Endothelial cell of umbilical vein (primary cell): ENCODE results near the gene SEC24C. TPM values are rescaled to one million over a fixed set of nuclear protein-coding genes. Genes with fewer than 3 reads are reported as not detected.

Experiments used
- BruUV-seq: library from RNA; stranded (reverse); fragments of 400-500 nt; replicated peaks from 2 replicates; lab custom pipeline; 2021; lab: Mats Ljungman, UMichigan
- CTCF ChIA-PET: fragments of 300-600, 350-600 bp; sonication (Branson Sonifier 250); formaldehyde crosslinking; loops from one replicate; lab custom pipeline; 2021; ENCODE audit warnings: antibody characterized with exemption, inconsistent platforms; lab: Charles Lee
- POLR2A ChIA-PET: fragments of 300-600, 350-600 bp; sonication (Branson Sonifier 250); formaldehyde crosslinking; loops from one replicate; lab custom pipeline; 2021; ENCODE audit warnings: antibody characterized with exemption, inconsistent platforms; lab: Charles Lee
- DNase-seq: peaks from one replicate; pipeline ENCODE4 v3.0.0-alpha.2; 2011; ENCODE audit warnings: low read depth, low spot score
- FAIRE-seq: peaks from 2 replicates; lab custom pipeline; 2011; peaks lifted over from hg19 to GRCh38; lab: Jason Lieb, UNC
- H2AFZ ChIP-seq: 2 replicates; pipeline ENCODE4 v1.6.0; 2012; ENCODE audit warnings: low read depth, low read length, control low read depth, inconsistent platforms
- H3K27ac ChIP-seq: 2 replicates; pipeline ENCODE4 v1.5.1; 2011; ENCODE audit warnings: low read depth, mild to moderate bottlenecking, control low read depth, low read length, moderate library complexity; ENCODE audit not compliant: insufficient read depth
- H3K27me3 ChIP-seq, 2 experiments: 2 replicates each; pipeline versions ENCODE4 v1.6.0 to v1.6.1; 2011; ENCODE audit warnings: low read length in 2 of 2, mixed read lengths in 1 of 2; ENCODE audit not compliant: control insufficient read depth in 2 of 2, insufficient read depth in 2 of 2
- H3K36me3 ChIP-seq, 2 experiments: 2 replicates in 1 of 2; 3 replicates in 1 of 2; pipeline ENCODE4 v1.5.1; 2011; ENCODE audit warnings: low read length in 2 of 2, mild to moderate bottlenecking in 1 of 2, moderate library complexity in 1 of 2; ENCODE audit not compliant: control insufficient read depth in 2 of 2, insufficient read depth in 2 of 2; ENCODE audit errors: extremely low read depth in 1 of 2
- H3K4me1 ChIP-seq: 3 replicates; pipeline ENCODE4 v1.5.1; 2011; ENCODE audit warnings: mild to moderate bottlenecking, low read length; ENCODE audit not compliant: control insufficient read depth, insufficient read depth; ENCODE audit errors: extremely low read depth
- H3K4me2 ChIP-seq: 2 replicates; pipeline ENCODE4 v1.6.1; 2011; ENCODE audit warnings: low read length, control low read depth, mixed read lengths; ENCODE audit not compliant: insufficient read depth
- H3K4me3 ChIP-seq, 3 experiments: fragments of 200-600 bp in 1 of 3; sonication (generic), shearing (Covaris generic) in 1 of 3; replicated peaks in 1 of 3; 2 replicates each; pipeline ENCODE4 v1.5.1; 2011 to 2016; ENCODE audit warnings: control low read depth in 3 of 3, low read length in 3 of 3, mild to moderate bottlenecking in 2 of 3, inconsistent platforms in 1 of 3, low read depth in 1 of 3, moderate library complexity in 1 of 3; ENCODE audit not compliant: insufficient read depth in 1 of 3
- H3K79me2 ChIP-seq: 2 replicates; pipeline ENCODE4 v1.6.0; 2012; ENCODE audit warnings: low read length, inconsistent platforms; ENCODE audit not compliant: control insufficient read depth, insufficient read depth
- H3K9ac ChIP-seq: replicated peaks from 2 replicates; pipeline ENCODE3; 2011; ENCODE audit warnings: low read length, control low read depth; ENCODE audit not compliant: insufficient read depth; ENCODE audit errors: extremely low read depth
- H3K9me1 ChIP-seq: replicated peaks from 3 replicates; pipeline ENCODE4 v1.6.0; 2011; ENCODE audit warnings: mild to moderate bottlenecking, low read length; ENCODE audit not compliant: control insufficient read depth, insufficient read depth; ENCODE audit errors: extremely low read depth
- H3K9me3 ChIP-seq: replicated peaks from 2 replicates; pipeline ENCODE4 v1.5.1; 2012; ENCODE audit warnings: low read length, inconsistent platforms; ENCODE audit not compliant: control insufficient read depth, insufficient read depth
- H4K20me1 ChIP-seq: replicated peaks from 2 replicates; pipeline ENCODE3; 2011; ENCODE audit warnings: mild to moderate bottlenecking, low read length; ENCODE audit not compliant: control insufficient read depth, insufficient read depth; ENCODE audit errors: extremely low read depth
- EZH2 ChIP-seq: IDR thresholded peaks from 2 replicates; pipeline ENCODE4 v1.6.1; 2012; ENCODE audit warnings: borderline replicate concordance, low read depth, mild to moderate bottlenecking, moderate library complexity, low read length, inconsistent platforms; ENCODE audit not compliant: severe bottlenecking
- FOS ChIP-seq: IDR thresholded peaks from 2 replicates; pipeline ENCODE4 v1.6.1; 2011; ENCODE audit warnings: mild to moderate bottlenecking, low read length, moderate library complexity, borderline replicate concordance; ENCODE audit not compliant: insufficient read depth
- MYC ChIP-seq: IDR thresholded peaks from one replicate; pipeline ENCODE4 v1.6.1; 2011; ENCODE audit warnings: mild to moderate bottlenecking, low read depth, low read length
- POLR2A ChIP-seq: IDR thresholded peaks from 2 replicates; pipeline ENCODE4 v1.6.1; 2012; ENCODE audit warnings: low read depth, mild to moderate bottlenecking, control low read depth, low read length
- POLR2AphosphoS5 ChIP-seq: IDR thresholded peaks from 2 replicates; pipeline ENCODE4 v1.6.1; 2012; ENCODE audit warnings: low read depth, mild to moderate bottlenecking, control low read depth, low read length, moderate library complexity; ENCODE audit not compliant: insufficient read depth
- dilution Hi-C: fragments of 300-500 bp; cut with MboI; formaldehyde crosslinking; loops from one replicate; pipeline ENCODE4 v1.15.0; 2019; ENCODE audit warnings: low sequenced_read_pairs; ENCODE audit not compliant: extremely low pct_ligation_motif_present
- intact Hi-C: fragments of 100-400 bp; cut with micrococcal nuclease; formaldehyde crosslinking; loops from one replicate; pipeline ENCODE4 v1.10.0; 2022
- polyA plus RNA-seq, 4 experiments: library from polyadenylated mRNA; depleted of rRNA in 3 of 4; stranded (reverse) in 3 of 4; unstranded in 1 of 4; fragments of >200 nt; gene quantifications; 2 replicates each; pipeline versions ENCODE4 v1.2.1 to v1.2.3, GENCODE V29; 2011 to 2012; ENCODE audit warnings: missing spikeins in 1 of 4
- total RNA-seq: library from RNA; stranded (reverse); gene quantifications from 2 replicates; pipeline ENCODE4 v1.2.3, GENCODE V29; 2021
- TF ChIP-seq, protein P1 (sequence below): IDR thresholded peaks from 2 replicates; pipeline ENCODE4 v1.6.1; 2011; ENCODE audit not compliant: insufficient read depth, insufficient read length
- TF ChIP-seq, protein P2 (sequence below), 2 donors: IDR thresholded peaks; 1 replicate in 1 of 2; 2 replicates in 1 of 2; pipeline ENCODE4 v1.5.1; 2011; ENCODE audit warnings: low read length in 2 of 2, mild to moderate bottlenecking in 2 of 2, moderate library complexity in 2 of 2, control low read depth in 1 of 2, inconsistent platforms in 1 of 2, low read depth in 1 of 2; ENCODE audit not compliant: insufficient read depth in 1 of 2; ENCODE audit errors: extremely low read depth in 1 of 2

Gene SEC24C
- total and polyA plus RNA-seq, 2 donors (not counting 3 experiments of a cell fraction or from before 2014, with no cell fraction given), result 95.5 to 108 TPM

DNA sequence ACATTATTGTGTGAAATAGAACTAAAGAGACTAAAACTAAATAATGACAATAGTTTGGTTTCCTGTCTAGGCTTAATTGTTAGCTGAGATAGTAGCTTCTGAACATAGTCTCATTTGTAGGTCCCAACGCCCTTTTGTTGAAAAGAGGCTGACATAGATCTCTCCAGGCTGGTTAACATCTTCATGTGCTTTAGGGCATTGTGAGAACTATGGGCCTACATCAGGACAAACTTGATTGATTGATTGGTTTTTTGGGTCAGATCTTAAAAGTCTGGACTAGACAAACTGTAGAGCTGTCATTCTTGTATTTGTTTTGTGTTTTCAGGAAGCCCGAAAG, 38.5 kb downstream of the SEC24C start:
- ChIA-PET POLR2A (interaction anchor here (1.6 kb wide), 1 partner anchor 10 kb away, joined by 11 read pairs; a partner anchor contains a TSS), CTCF (no interaction called here)
- Histone ChIP-seq H3K9me1 (no peaks in the 10 kb centered on the region), H3K9me3 (no peaks in the 10 kb centered on the region), H3K79me2 (peaks cover 56% of the 10 kb centered on the region), H3K4me3 (peak overlapping the region; percentile 87 to 96 (median 91)), H3K4me1 (peaks cover 34% of the 10 kb centered on the region), H4K20me1 (peaks cover 2% of the 10 kb centered on the region), H3K9ac (peak overlapping the region; percentile 84), H3K4me2 (peak overlapping the region; percentile 88), H3K36me3 (peaks cover 0 to 3% of the 10 kb centered on the region in 2 experiments), H3K27me3 (no peaks in the 10 kb centered on the region), H2AFZ (no peak overlapping the region), H3K27ac (no peak overlapping the region)
- no peak for DNase-seq
- BruUV-seq, result no TSS peak
- TF ChIP-seq POLR2AphosphoS5 (no peak), FOS (no peak), EZH2 (no peak), MYC (no peak), POLR2A (no peak)
- TF ChIP-seq, protein P1, sequence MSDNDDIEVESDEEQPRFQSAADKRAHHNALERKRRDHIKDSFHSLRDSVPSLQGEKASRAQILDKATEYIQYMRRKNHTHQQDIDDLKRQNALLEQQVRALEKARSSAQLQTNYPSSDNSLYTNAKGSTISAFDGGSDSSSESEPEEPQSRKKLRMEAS, result no peak
- TF ChIP-seq, protein P2, sequence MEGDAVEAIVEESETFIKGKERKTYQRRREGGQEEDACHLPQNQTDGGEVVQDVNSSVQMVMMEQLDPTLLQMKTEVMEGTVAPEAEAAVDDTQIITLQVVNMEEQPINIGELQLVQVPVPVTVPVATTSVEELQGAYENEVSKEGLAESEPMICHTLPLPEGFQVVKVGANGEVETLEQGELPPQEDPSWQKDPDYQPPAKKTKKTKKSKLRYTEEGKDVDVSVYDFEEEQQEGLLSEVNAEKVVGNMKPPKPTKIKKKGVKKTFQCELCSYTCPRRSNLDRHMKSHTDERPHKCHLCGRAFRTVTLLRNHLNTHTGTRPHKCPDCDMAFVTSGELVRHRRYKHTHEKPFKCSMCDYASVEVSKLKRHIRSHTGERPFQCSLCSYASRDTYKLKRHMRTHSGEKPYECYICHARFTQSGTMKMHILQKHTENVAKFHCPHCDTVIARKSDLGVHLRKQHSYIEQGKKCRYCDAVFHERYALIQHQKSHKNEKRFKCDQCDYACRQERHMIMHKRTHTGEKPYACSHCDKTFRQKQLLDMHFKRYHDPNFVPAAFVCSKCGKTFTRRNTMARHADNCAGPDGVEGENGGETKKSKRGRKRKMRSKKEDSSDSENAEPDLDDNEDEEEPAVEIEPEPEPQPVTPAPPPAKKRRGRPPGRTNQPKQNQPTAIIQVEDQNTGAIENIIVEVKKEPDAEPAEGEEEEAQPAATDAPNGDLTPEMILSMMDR (IDR thresholded peaks at IDR 0.05; ENCODE audit: extremely low read depth in 1 of 2, insufficient read depth in 1 of 2, low read depth in 1 of 2, low read length in 2 of 2), result no peak
- intact Hi-C loops (no loop called here), dilution Hi-C loops (no loop called here)
- no peak for FAIRE-seq
